HG03575 (cell line): Measurements from ENCODE around the gene SLC16A7.

ENCODE experiments used
- ATAC-seq: cut with Tn5 transposase; IDR thresholded peaks from one replicate; pipeline ENCODE4 v1.9.1; 2021; ENCODE audit not compliant: unreplicated experiment, insufficient number of reproducible peaks, low FRiP score; ENCODE audit errors: extremely low read depth

SLC16A7 gene

GRCh38 chr12:59808317-59808910, 212.6 kb downstream of the SLC16A7 start:
- ATAC-seq, result no peak

GRCh38 chr12:59811991-59812390, 216.2 kb downstream of the SLC16A7 start:
- no peak for ATAC-seq

GRCh38 chr12:59812716-59813115, 216.9 kb downstream of the SLC16A7 start:
- ATAC-seq, result no peak

- no peak for ATAC-seq
Measured at GRCh38 chr12:59820594-59821011, 224.8 kb downstream of the SLC16A7 start.

GRCh38 chr12:59823567-59823966, 227.7 kb downstream of the SLC16A7 start:
- no peak for ATAC-seq

GRCh38 chr12:59827767-59828166, 231.9 kb downstream of the SLC16A7 start:
- no peak for ATAC-seq

GRCh38 chr12:59828521-59828920, 232.7 kb downstream of the SLC16A7 start:
- ATAC-seq, result no peak

GRCh38 chr12:59833408-59833807, 237.6 kb downstream of the SLC16A7 start:
- no peak for ATAC-seq

GRCh38 chr12:59834659-59835474, 239.0 kb downstream of the SLC16A7 start:
- ATAC-seq, result no peak
